GM12878 (cell line): ENCODE results near the gene CD2. TPM values are rescaled to one million over a fixed set of nuclear protein-coding genes. Genes with fewer than 3 reads are reported as not detected.

Experiments
- CREB1 ChIP-seq: IDR thresholded peaks from 2 replicates; pipeline ENCODE4 v1.6.1; 2012; ENCODE audit warnings: low read depth, mild to moderate bottlenecking, inconsistent platforms
- FOS ChIP-seq: IDR thresholded peaks from 3 replicates; pipeline ENCODE4 v1.6.1; 2011; ENCODE audit warnings: borderline replicate concordance; ENCODE audit not compliant: insufficient read length; ENCODE audit errors: extremely low read depth
- FOXM1 ChIP-seq: IDR thresholded peaks from 2 replicates; pipeline ENCODE4 v1.6.1; 2012; ENCODE audit warnings: low read depth, mild to moderate bottlenecking, inconsistent platforms, low read length, moderate library complexity
- IRF4 ChIP-seq: IDR thresholded peaks from 2 replicates; pipeline ENCODE4 v1.6.1; 2011; ENCODE audit warnings: low read depth, low read length
- MTA3 ChIP-seq: IDR thresholded peaks from 2 replicates; pipeline ENCODE4 v1.6.1; 2012; ENCODE audit warnings: low read length, inconsistent platforms, borderline replicate concordance
- NBN ChIP-seq: fragments of 450-650 bp; IDR thresholded peaks from 2 replicates; pipeline ENCODE4 v1.6.1; 2016
- NFIC ChIP-seq: IDR thresholded peaks from 2 replicates; pipeline ENCODE4 v1.6.1; 2012; ENCODE audit warnings: low read depth, mild to moderate bottlenecking, inconsistent platforms, low read length, moderate library complexity
- NR2C2 ChIP-seq: IDR thresholded peaks from 2 replicates; pipeline ENCODE4 v1.6.1; 2011; ENCODE audit warnings: borderline replicate concordance, low read depth; ENCODE audit not compliant: control insufficient read depth, insufficient read length
- POLR2A ChIP-seq: IDR thresholded peaks from 2 replicates; pipeline ENCODE4 v1.6.1; 2011; ENCODE audit warnings: low read depth, mild to moderate bottlenecking, low read length
- RAD21 ChIP-seq: IDR thresholded peaks from 2 replicates; pipeline ENCODE4 v1.6.1; 2011; ENCODE audit warnings: mild to moderate bottlenecking, low read depth, low read length, moderate library complexity; ENCODE audit not compliant: insufficient read depth
- RAD51 ChIP-seq: fragments of 450-650 bp; IDR thresholded peaks from 2 replicates; pipeline ENCODE4 v1.6.1; 2016; ENCODE audit warnings: moderate library complexity, mild to moderate bottlenecking, inconsistent platforms
- RCOR1 ChIP-seq: conservative IDR thresholded peaks from 2 replicates; pipeline ENCODE4 v1.6.1; 2012; ENCODE audit warnings: low read depth, low read length, improper control_type of control experiment
- SIN3A ChIP-seq: IDR thresholded peaks from 2 replicates; pipeline ENCODE4 v1.6.1; 2012; ENCODE audit warnings: low read depth, low read length, improper control_type of control experiment
- SIX5 ChIP-seq: IDR thresholded peaks from 2 replicates; pipeline ENCODE4 v1.6.1; 2011; ENCODE audit warnings: mild to moderate bottlenecking, low read depth, low read length, moderate library complexity; ENCODE audit not compliant: severe bottlenecking
- SMAD1 ChIP-seq: fragments of 450-650 bp; IDR thresholded peaks from 2 replicates; pipeline ENCODE4 v1.6.1; 2018; ENCODE audit warnings: mild to moderate bottlenecking, low read depth; ENCODE audit not compliant: partially characterized antibody
- STAT1 ChIP-seq: fragments of 450-650 bp; conservative IDR thresholded peaks from 2 replicates; pipeline ENCODE4 v1.6.1; 2014; ENCODE audit warnings: antibody characterized with exemption, mild to moderate bottlenecking
- STAT3 ChIP-seq: IDR thresholded peaks from 2 replicates; pipeline ENCODE4 v1.6.1; 2011; ENCODE audit warnings: low read depth, low read length, improper control_type of control experiment
- SUPT20H ChIP-seq: IDR thresholded peaks from 2 replicates; pipeline ENCODE4 v1.6.1; 2011; ENCODE audit warnings: low read depth, mild to moderate bottlenecking, low read length, moderate library complexity, borderline replicate concordance; ENCODE audit not compliant: control insufficient read depth
- YBX1 ChIP-seq: fragments of 450-650 bp; IDR thresholded peaks from 2 replicates; pipeline ENCODE4 v1.6.1; 2016; ENCODE audit warnings: antibody characterized with exemption
- ZBTB40 ChIP-seq: fragments of 450-650 bp; IDR thresholded peaks from 2 replicates; pipeline ENCODE4 v1.6.1; 2016; ENCODE audit warnings: mild to moderate bottlenecking, moderate library complexity, borderline replicate concordance
- ZNF622 ChIP-seq: fragments of 450-650 bp; IDR thresholded peaks from 2 replicates; pipeline ENCODE4 v1.6.1; 2017; ENCODE audit warnings: mild to moderate bottlenecking, inconsistent platforms
- ZSCAN29 ChIP-seq: fragments of 450-650 bp; IDR thresholded peaks from 2 replicates; pipeline ENCODE4 v1.6.1; 2017; ENCODE audit warnings: mild to moderate bottlenecking, moderate library complexity
- polyA plus RNA-seq, 11 experiments: library from polyadenylated mRNA; depleted of rRNA in 4 of 11; unstranded in 6 of 11; stranded (reverse) in 5 of 11; fragments of >200 nt; fragmentation: Nextera tagmentation in 4 of 11; fragmentation: Illumina TruSeq in 1 of 11; extraction: Ambion mirVana in 4 of 11; extraction: Trizol in 1 of 11; gene quantifications; 1 replicate in 1 of 11; 2 replicates in 10 of 11; pipeline versions ENCODE4 v1.2.1 to v1.2.3, GENCODE V29; 2011 to 2016; ENCODE audit warnings: inconsistent platforms in 2 of 11, missing spikeins in 2 of 11, low read depth in 1 of 11
- total RNA-seq, 4 experiments: library from RNA; depleted of rRNA in 3 of 4; stranded (reverse); fragments of >200 nt in 3 of 4; fragmentation: Illumina TruSeq in 1 of 4; extraction: Trizol in 1 of 4; gene quantifications; 2 replicates each; pipeline versions ENCODE4 v1.2.1 to v1.2.3, GENCODE V29; 2013 to 2021
- TF ChIP-seq, protein P1 (sequence below): fragments of 450-650 bp; IDR thresholded peaks from 2 replicates; pipeline ENCODE4 v1.6.1; 2017; ENCODE audit warnings: mild to moderate bottlenecking, moderate library complexity
- TF ChIP-seq, protein P2 (sequence below): IDR thresholded peaks from 2 replicates; pipeline ENCODE4 v1.6.1; 2012; ENCODE audit warnings: low read depth, low read length, improper control_type of control experiment
- TF ChIP-seq, protein P3 (sequence below): IDR thresholded peaks from 2 replicates; pipeline ENCODE4 v1.6.1; 2012; ENCODE audit warnings: low read depth, low read length, improper control_type of control experiment

CD2 gene
- total and polyA plus RNA-seq, 10 of the 15 experiments (the other 5 are each of a cell fraction or from before 2014, with no cell fraction given): 0.15 to 4.3 (median 2.8) TPM

GRCh38 chr1:116769561-116769977, 15.3 kb downstream of the CD2 start (continued):
- no peak for TF ChIP-seq SMAD1
- no peak for TF ChIP-seq NR2C2
- TF ChIP-seq FOXM1: no peak
- TF ChIP-seq, protein P1, sequence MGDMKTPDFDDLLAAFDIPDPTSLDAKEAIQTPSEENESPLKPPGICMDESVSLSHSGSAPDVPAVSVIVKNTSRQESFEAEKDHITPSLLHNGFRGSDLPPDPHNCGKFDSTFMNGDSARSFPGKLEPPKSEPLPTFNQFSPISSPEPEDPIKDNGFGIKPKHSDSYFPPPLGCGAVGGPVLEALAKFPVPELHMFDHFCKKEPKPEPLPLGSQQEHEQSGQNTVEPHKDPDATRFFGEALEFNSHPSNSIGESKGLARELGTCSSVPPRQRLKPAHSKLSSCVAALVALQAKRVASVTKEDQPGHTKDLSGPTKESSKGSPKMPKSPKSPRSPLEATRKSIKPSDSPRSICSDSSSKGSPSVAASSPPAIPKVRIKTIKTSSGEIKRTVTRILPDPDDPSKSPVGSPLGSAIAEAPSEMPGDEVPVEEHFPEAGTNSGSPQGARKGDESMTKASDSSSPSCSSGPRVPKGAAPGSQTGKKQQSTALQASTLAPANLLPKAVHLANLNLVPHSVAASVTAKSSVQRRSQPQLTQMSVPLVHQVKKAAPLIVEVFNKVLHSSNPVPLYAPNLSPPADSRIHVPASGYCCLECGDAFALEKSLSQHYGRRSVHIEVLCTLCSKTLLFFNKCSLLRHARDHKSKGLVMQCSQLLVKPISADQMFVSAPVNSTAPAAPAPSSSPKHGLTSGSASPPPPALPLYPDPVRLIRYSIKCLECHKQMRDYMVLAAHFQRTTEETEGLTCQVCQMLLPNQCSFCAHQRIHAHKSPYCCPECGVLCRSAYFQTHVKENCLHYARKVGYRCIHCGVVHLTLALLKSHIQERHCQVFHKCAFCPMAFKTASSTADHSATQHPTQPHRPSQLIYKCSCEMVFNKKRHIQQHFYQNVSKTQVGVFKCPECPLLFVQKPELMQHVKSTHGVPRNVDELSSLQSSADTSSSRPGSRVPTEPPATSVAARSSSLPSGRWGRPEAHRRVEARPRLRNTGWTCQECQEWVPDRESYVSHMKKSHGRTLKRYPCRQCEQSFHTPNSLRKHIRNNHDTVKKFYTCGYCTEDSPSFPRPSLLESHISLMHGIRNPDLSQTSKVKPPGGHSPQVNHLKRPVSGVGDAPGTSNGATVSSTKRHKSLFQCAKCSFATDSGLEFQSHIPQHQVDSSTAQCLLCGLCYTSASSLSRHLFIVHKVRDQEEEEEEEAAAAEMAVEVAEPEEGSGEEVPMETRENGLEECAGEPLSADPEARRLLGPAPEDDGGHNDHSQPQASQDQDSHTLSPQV: no peak
- TF ChIP-seq RAD21: no peak; the same call in 1 of the 2 replicates
- no peak; the same call in 1 of the 2 replicates for TF ChIP-seq NFIC
- TF ChIP-seq CREB1: no peak
- no peak for TF ChIP-seq STAT3
- TF ChIP-seq SIX5: no peak
- TF ChIP-seq POLR2A: no peak
- no peak for TF ChIP-seq SIN3A
- no peak for TF ChIP-seq ZSCAN29
- no peak for TF ChIP-seq YBX1
- no peak for TF ChIP-seq IRF4
- no peak for TF ChIP-seq MTA3
- TF ChIP-seq SUPT20H: no peak
- TF ChIP-seq ZNF622: no peak
- no peak for TF ChIP-seq ZBTB40
- no peak for TF ChIP-seq RAD51
- no peak for TF ChIP-seq FOS
- no peak for TF ChIP-seq STAT1
- TF ChIP-seq, protein P2, sequence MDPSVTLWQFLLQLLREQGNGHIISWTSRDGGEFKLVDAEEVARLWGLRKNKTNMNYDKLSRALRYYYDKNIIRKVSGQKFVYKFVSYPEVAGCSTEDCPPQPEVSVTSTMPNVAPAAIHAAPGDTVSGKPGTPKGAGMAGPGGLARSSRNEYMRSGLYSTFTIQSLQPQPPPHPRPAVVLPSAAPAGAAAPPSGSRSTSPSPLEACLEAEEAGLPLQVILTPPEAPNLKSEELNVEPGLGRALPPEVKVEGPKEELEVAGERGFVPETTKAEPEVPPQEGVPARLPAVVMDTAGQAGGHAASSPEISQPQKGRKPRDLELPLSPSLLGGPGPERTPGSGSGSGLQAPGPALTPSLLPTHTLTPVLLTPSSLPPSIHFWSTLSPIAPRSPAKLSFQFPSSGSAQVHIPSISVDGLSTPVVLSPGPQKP: no peak
- no peak for TF ChIP-seq NBN
- TF ChIP-seq, protein P3, sequence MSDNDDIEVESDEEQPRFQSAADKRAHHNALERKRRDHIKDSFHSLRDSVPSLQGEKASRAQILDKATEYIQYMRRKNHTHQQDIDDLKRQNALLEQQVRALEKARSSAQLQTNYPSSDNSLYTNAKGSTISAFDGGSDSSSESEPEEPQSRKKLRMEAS: no peak
- TF ChIP-seq RCOR1: no peak
